Mononuclear cell (primary cell): ENCODE measurements around the gene HOXA9. TPM values are rescaled to one million over a fixed set of nuclear protein-coding genes. Genes with fewer than 3 reads are reported as not detected.

Experiments
- H3K27me3 ChIP-seq: 2 replicates; pipeline ENCODE4 v1.6.0; 2011; ENCODE audit warnings: low read length, control low read depth; ENCODE audit not compliant: insufficient read depth
- H3K4me1 ChIP-seq: 2 replicates; pipeline ENCODE4 v1.5.1; 2011; ENCODE audit warnings: mild to moderate bottlenecking, low read length, control low read depth; ENCODE audit not compliant: insufficient read depth
- H3K4me3 ChIP-seq: 2 replicates; pipeline ENCODE4 v1.5.1; 2011; ENCODE audit warnings: mild to moderate bottlenecking, low read length, moderate library complexity
- H3K9me3 ChIP-seq: 2 replicates; pipeline ENCODE4 v1.5.1; 2011; ENCODE audit warnings: low read depth, mild to moderate bottlenecking, control low read depth, low read length
- total RNA-seq: library from RNA; depleted of rRNA; stranded (reverse); fragments of >200 nt; gene quantifications from one replicate; pipeline ENCODE4 v1.2.3, GENCODE V29; 2012

The HOXA9 gene
- total RNA-seq, 1 donor, result 0.52 TPM

GRCh38 chr7:27151341-27151930 is 13.9 kb downstream of the HOXA9 start:
- no peaks in the 10 kb centered on the region for H3K9me3 ChIP-seq
- H3K4me3 ChIP-seq, result peak overlapping the region; percentile 5
- H3K4me1 ChIP-seq, result peaks cover 63% of the 10 kb centered on the region
- peaks cover 99% of the 10 kb centered on the region for H3K27me3 ChIP-seq

- Histone ChIP-seq H3K9me3 (no peaks in the 10 kb centered on the region), H3K4me1 (peaks cover 56% of the 10 kb centered on the region), H3K4me3 (peak overlapping the region; percentile 5), H3K27me3 (peaks cover 99% of the 10 kb centered on the region)
Observed at GRCh38 chr7:27150568-27151340, 14.6 kb downstream of the HOXA9 start.

GRCh38 chr7:27149842-27150567 is 15.3 kb downstream of the HOXA9 start:
- Histone ChIP-seq H3K4me3 (no peak overlapping the region), H3K27me3 (peaks cover 97% of the 10 kb centered on the region), H3K9me3 (no peaks in the 10 kb centered on the region), H3K4me1 (peaks cover 49% of the 10 kb centered on the region)

GRCh38 chr7:27148756-27149641 is 16.3 kb downstream of the HOXA9 start:
- Histone ChIP-seq H3K4me1 (peaks cover 43% of the 10 kb centered on the region), H3K9me3 (no peaks in the 10 kb centered on the region), H3K27me3 (peaks cover 91% of the 10 kb centered on the region), H3K4me3 (no peak overlapping the region)

- Histone ChIP-seq H3K4me1 (peaks cover 43% of the 10 kb centered on the region), H3K27me3 (peaks cover 85% of the 10 kb centered on the region), H3K9me3 (no peaks in the 10 kb centered on the region), H3K4me3 (no peak overlapping the region)
Observed at GRCh38 chr7:27148031-27148755, 17.1 kb downstream of the HOXA9 start.

- Histone ChIP-seq H3K4me3 (no peak within 1 kb of the TSS), H3K9me3 (no peaks in the 10 kb centered on the region), H3K27me3 (peaks cover 77% of the 10 kb centered on the region), H3K4me1 (peaks cover 38% of the 10 kb centered on the region)
Observed at GRCh38 chr7:27147199-27148030, 17.9 kb downstream of the HOXA9 start, which contains the start of gene HOXA6. HOXA6 (minus strand) TSS chr7:27147774; CDS start chr7:27147749, 25 bp downstream.

- no peak overlapping the region for H3K4me3 ChIP-seq
- peaks cover 72% of the 10 kb centered on the region for H3K27me3 ChIP-seq
- H3K4me1 ChIP-seq, result peaks cover 30% of the 10 kb centered on the region
- no peaks in the 10 kb centered on the region for H3K9me3 ChIP-seq
Observed at GRCh38 chr7:27146491-27147198, 18.7 kb downstream of the HOXA9 start.

DNA sequence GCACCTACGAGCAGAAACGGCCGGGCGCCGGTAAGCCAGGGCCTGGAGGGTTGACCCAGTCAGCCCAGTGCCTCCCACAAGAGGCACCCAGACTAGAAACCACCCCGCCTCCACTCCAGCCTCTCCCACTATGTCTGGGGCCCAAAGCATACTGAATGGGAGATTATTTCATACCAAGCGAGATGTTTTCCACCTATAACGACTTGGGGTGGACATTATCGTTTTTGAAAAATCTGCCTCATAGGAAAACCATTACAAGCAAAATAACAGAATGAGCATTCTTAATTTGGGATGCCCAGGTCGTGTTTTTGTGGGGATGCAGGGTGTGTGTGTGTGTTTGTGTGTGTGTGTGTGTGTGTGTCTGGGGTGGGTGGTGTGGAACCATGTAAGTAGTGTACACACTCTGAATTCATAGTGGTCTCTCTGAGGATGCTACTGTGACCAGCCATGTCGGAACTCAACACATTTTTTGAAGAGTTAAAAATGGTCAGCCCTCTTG is 19.4 kb downstream of the HOXA9 start:
- Histone ChIP-seq H3K27me3 (peaks cover 65% of the 10 kb centered on the region), H3K4me1 (peaks cover 23% of the 10 kb centered on the region), H3K9me3 (no peaks in the 10 kb centered on the region), H3K4me3 (no peak overlapping the region)

DNA sequence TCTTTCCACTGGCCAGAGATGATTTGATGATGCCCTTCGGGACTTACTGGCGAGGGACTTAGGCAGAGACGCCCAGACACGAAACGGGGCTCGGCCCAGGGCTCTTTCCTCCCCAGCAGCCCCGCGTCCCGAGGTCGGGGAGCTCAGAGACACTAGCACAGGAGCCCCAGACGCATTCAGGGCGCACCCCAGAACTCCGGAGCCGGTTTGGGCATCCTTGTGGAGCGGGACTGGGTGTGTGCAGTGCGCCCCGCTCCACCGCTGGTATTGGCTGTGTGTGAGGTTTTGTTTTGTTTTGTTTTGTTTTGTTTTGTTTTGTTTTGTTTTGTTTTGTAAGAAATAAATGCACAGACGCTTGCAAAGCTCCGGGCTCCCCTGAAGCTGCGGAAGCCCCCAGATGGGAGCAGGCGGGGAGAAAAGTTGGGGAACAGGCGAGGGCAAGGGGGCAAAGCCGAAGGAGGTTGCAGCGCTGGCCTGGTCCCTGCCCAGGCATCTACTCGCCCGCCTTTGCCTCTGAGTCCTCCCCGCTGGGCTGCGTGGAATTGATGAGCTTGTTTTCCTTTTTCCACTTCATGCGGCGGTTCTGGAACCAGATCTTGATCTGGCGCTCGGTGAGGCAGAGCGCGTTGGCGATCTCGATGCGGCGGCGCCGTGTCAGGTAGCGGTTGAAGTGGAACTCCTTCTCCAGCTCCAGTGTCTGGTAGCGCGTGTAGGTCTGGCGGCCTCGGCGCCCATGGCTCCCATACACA is 20.0 kb downstream of the HOXA9 start:
- H3K9me3 ChIP-seq, result no peaks in the 10 kb centered on the region
- peaks cover 59% of the 10 kb centered on the region for H3K27me3 ChIP-seq
- peaks cover 17% of the 10 kb centered on the region for H3K4me1 ChIP-seq
- H3K4me3 ChIP-seq, result no peak overlapping the region

GRCh38 chr7:27144781-27145164 is 20.6 kb downstream of the HOXA9 start:
- Histone ChIP-seq H3K4me3 (no peak overlapping the region), H3K9me3 (no peaks in the 10 kb centered on the region), H3K27me3 (peaks cover 53% of the 10 kb centered on the region), H3K4me1 (peaks cover 15% of the 10 kb centered on the region)

GRCh38 chr7:27143950-27144780 is 21.2 kb downstream of the HOXA9 start:
- Histone ChIP-seq H3K4me3 (no peak overlapping the region), H3K27me3 (peaks cover 47% of the 10 kb centered on the region), H3K9me3 (no peaks in the 10 kb centered on the region), H3K4me1 (peaks cover 15% of the 10 kb centered on the region)
